SU-DHL-6 (cell line): ENCODE measurements around the gene FBXW8.

Experiments
- H2AFZ ChIP-seq: fragments of 200-600 bp; sonication (generic); 2 replicates; pipeline ENCODE4 v1.6.1; 2014; ENCODE audit warnings: low read depth, mild to moderate bottlenecking, moderate library complexity, mixed read lengths, antibody characterized with exemption, low read length; ENCODE audit not compliant: severe bottlenecking
- H3F3A ChIP-seq: fragments of 200-600 bp; shearing (Covaris generic); 2 replicates; pipeline ENCODE4 v1.6.0; 2016; ENCODE audit warnings: antibody characterized with exemption, mild to moderate bottlenecking; ENCODE audit not compliant: insufficient read depth
- H3K27ac ChIP-seq: fragments of 200-600 bp; sonication (generic); 2 replicates; pipeline ENCODE4 v1.5.1; 2016; ENCODE audit warnings: low read depth, mild to moderate bottlenecking, low read length, moderate library complexity, mixed read lengths
- H3K27me3 ChIP-seq: fragments of 200-600 bp; sonication (generic), shearing (Covaris generic); 2 replicates; pipeline ENCODE4 v1.6.0; 2014; ENCODE audit warnings: mild to moderate bottlenecking, low read length
- H3K36me3 ChIP-seq: fragments of 200-600 bp; sonication (generic); 2 replicates; pipeline ENCODE4 v1.6.1; 2014; ENCODE audit warnings: mild to moderate bottlenecking, low read length, mixed read lengths
- H3K4me2 ChIP-seq: fragments of 300-600, 200-600 bp; shearing (Covaris generic), sonication (generic); 2 replicates; pipeline ENCODE4 v1.6.0; 2014; ENCODE audit warnings: low read length, low read depth, mild to moderate bottlenecking; ENCODE audit not compliant: poor library complexity, severe bottlenecking
- H3K4me3 ChIP-seq: fragments of 200-600 bp; sonication (generic); 2 replicates; pipeline ENCODE4 v1.5.1; 2014; ENCODE audit warnings: antibody characterized with exemption, low read length, mild to moderate bottlenecking, mixed read lengths; ENCODE audit not compliant: insufficient read depth, poor library complexity, severe bottlenecking
- H3K79me2 ChIP-seq: fragments of 200-600 bp; sonication (generic); 2 replicates; pipeline ENCODE4 v1.6.1; 2014; ENCODE audit warnings: mild to moderate bottlenecking, low read length, moderate library complexity; ENCODE audit not compliant: insufficient read depth
- H3K9ac ChIP-seq: fragments of 200-600 bp; sonication (generic); 2 replicates; pipeline ENCODE4 v1.7.0; 2014; ENCODE audit warnings: mild to moderate bottlenecking, low read length
- H3K9me2 ChIP-seq: fragments of 200-600 bp; sonication (generic); replicated peaks from 2 replicates; pipeline ENCODE4 v1.6.1; 2014; ENCODE audit warnings: low read length; ENCODE audit not compliant: insufficient read depth
- H3K9me3 ChIP-seq: fragments of 200-600 bp; sonication (generic); 2 replicates; pipeline ENCODE4 v1.6.1; 2014; ENCODE audit warnings: low read length, mixed read lengths; ENCODE audit not compliant: insufficient read depth
- H4K20me1 ChIP-seq: fragments of 200-600 bp; sonication (generic); 2 replicates; pipeline ENCODE4 v1.6.1; 2014; ENCODE audit warnings: low read depth, mild to moderate bottlenecking, antibody characterized with exemption, low read length, moderate library complexity, mixed read lengths
- EZH2phosphoT487 ChIP-seq: fragments of 200-600 bp; sonication (generic), shearing (Covaris generic); conservative IDR thresholded peaks from 2 replicates; pipeline ENCODE4 v1.6.1; 2018; ENCODE audit warnings: mild to moderate bottlenecking, antibody characterized with exemption, low read length, moderate library complexity, mixed read lengths
- TF ChIP-seq, protein P1 (sequence below): fragments of 200-600 bp; sonication (generic); IDR thresholded peaks from one replicate; pipeline ENCODE4 v1.5.1; 2017; ENCODE audit warnings: antibody characterized with exemption, mild to moderate bottlenecking, low read length, moderate library complexity; ENCODE audit not compliant: insufficient read depth, poor library complexity, severe bottlenecking

Gene FBXW8

DNA sequence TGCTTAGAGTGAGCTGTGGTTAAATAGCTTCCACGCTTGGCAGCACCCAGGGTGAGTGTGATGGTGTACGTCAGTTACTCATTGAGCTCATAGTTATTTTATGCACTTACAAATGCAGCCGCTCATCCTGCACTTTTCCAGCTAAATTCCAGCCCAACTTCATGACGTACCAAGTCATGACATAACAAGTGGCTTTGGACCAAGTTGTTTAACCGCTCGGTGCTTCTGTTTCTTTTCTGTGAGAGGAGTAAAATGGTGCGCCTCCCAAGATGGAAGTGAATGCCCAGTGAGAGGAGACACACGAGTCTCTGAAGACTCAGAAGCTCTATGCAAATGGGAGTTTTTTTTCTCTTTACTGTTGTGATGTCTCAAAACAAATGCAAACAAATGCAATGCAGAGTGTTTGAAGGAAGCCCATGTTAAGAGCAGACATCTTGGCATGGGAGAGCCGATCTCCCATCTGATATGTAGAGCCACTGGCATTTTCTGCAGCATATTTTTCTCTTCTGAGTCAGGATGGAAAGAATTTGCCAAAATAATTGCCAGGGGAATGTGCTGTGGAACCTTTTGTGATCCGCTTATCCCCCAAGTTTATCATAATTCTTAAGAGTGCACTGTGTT is 72.2 kb downstream of the FBXW8 start:
- Histone ChIP-seq H3K27ac (peak overlapping the region; percentile 41; the same call in 1 of the 2 replicates), H3F3A (peaks cover 16% of the 10 kb centered on the region), H3K9me2 (no peaks in the 10 kb centered on the region), H3K9ac (no peak overlapping the region), H4K20me1 (no peaks in the 10 kb centered on the region), H2AFZ (no peak overlapping the region), H3K79me2 (peaks cover 53% of the 10 kb centered on the region), H3K36me3 (peaks cover 1% of the 10 kb centered on the region; the same call in 1 of the 2 replicates), H3K9me3 (no peaks in the 10 kb centered on the region), H3K27me3 (no peaks in the 10 kb centered on the region), H3K4me2 (peak overlapping the region; percentile 38), H3K4me3 (no peak overlapping the region)
- TF ChIP-seq, protein P1, sequence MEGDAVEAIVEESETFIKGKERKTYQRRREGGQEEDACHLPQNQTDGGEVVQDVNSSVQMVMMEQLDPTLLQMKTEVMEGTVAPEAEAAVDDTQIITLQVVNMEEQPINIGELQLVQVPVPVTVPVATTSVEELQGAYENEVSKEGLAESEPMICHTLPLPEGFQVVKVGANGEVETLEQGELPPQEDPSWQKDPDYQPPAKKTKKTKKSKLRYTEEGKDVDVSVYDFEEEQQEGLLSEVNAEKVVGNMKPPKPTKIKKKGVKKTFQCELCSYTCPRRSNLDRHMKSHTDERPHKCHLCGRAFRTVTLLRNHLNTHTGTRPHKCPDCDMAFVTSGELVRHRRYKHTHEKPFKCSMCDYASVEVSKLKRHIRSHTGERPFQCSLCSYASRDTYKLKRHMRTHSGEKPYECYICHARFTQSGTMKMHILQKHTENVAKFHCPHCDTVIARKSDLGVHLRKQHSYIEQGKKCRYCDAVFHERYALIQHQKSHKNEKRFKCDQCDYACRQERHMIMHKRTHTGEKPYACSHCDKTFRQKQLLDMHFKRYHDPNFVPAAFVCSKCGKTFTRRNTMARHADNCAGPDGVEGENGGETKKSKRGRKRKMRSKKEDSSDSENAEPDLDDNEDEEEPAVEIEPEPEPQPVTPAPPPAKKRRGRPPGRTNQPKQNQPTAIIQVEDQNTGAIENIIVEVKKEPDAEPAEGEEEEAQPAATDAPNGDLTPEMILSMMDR: no peak
- no peak for TF ChIP-seq EZH2phosphoT487

DNA sequence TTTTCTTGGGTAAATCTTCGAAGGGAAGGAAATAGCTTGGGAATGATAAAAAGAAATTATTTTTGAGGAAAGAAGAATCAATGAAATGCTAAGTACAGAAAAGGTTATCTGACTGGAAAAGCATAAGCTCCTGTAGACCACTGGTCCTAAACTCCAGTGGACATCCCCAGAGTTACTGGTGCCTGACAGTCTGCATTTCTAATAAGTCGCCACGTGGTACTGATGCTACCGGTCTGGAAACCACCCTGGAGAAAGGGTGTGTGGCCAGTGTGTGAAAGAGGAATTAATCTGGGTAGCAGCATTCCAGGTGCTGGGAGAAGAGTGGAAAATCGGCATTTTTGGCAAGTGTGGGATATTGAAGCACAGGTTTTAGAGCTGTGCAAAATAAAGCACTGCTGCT is 73.3 kb downstream of the FBXW8 start:
- H3K9ac ChIP-seq: no peak overlapping the region
- H3K79me2 ChIP-seq: peaks cover 41% of the 10 kb centered on the region
- no peaks in the 10 kb centered on the region for H3K27me3 ChIP-seq
- peaks cover 15% of the 10 kb centered on the region; the same call in 1 of the 2 replicates for H3F3A ChIP-seq
- H2AFZ ChIP-seq: no peak overlapping the region
- H3K4me3 ChIP-seq: no peak overlapping the region
- TF ChIP-seq, protein P1: no peak
- no peak for TF ChIP-seq EZH2phosphoT487
- no peaks in the 10 kb centered on the region for H4K20me1 ChIP-seq
- no peak overlapping the region for H3K27ac ChIP-seq
- H3K9me3 ChIP-seq: no peaks in the 10 kb centered on the region
- H3K4me2 ChIP-seq: no peak overlapping the region
- no peaks in the 10 kb centered on the region for H3K9me2 ChIP-seq
- peaks cover 10% of the 10 kb centered on the region; the same call in 1 of the 2 replicates for H3K36me3 ChIP-seq

DNA sequence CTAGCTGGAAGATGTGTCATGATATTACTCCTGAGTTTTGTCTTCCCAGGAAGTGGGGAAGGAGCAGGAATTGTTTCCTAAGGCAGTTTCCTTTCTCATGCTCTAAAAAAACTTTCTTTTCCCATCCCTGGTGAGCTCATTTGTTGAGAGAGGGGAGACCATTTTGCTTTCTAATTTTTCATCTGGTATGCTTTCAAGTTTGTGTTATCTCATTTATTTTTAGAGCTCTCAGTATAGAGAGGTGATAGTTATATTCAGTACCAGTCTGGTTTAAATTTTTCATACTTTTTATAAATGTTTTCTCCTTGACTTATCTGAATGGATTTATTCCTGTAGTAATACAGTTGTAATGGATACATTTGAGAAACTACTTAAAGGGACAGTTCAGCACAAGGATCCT is 79.6 kb downstream of the FBXW8 start:
- Histone ChIP-seq H4K20me1 (no peaks in the 10 kb centered on the region), H3K9me2 (no peaks in the 10 kb centered on the region), H3K4me2 (no peak overlapping the region), H3K4me3 (no peak overlapping the region), H3K27ac (no peak overlapping the region), H3K79me2 (peaks cover 3% of the 10 kb centered on the region; the same call in 1 of the 2 replicates), H3F3A (no peaks in the 10 kb centered on the region), H3K36me3 (peaks cover 26% of the 10 kb centered on the region; the same call in 1 of the 2 replicates), H3K9ac (no peak overlapping the region), H3K27me3 (no peaks in the 10 kb centered on the region), H2AFZ (no peak overlapping the region), H3K9me3 (no peaks in the 10 kb centered on the region)
- TF ChIP-seq, protein P1: no peak
- no peak for TF ChIP-seq EZH2phosphoT487
